GM23248 (cell line): Measurements from ENCODE around the gene USP10. TPM values are rescaled to one million over a fixed set of nuclear protein-coding genes. Genes with fewer than 3 reads are reported as not detected.

Experiments used
- DNase-seq: peaks from one replicate; pipeline ENCODE4 v3.0.0-alpha.2; 2015
- H2AFZ ChIP-seq: fragments of 200-600 bp; sonication (generic); 2 replicates; pipeline ENCODE4 v1.6.1; 2016; ENCODE audit warnings: antibody characterized with exemption
- H3F3A ChIP-seq: fragments of 200-600 bp; sonication (generic); 2 replicates; pipeline ENCODE4 v1.6.1; 2016; ENCODE audit warnings: mild to moderate bottlenecking, antibody characterized with exemption, mixed run types; ENCODE audit not compliant: insufficient read depth
- H3K27ac ChIP-seq: fragments of 200-600 bp; sonication (generic); 2 replicates; pipeline ENCODE4 v1.5.1; 2016; ENCODE audit warnings: mild to moderate bottlenecking
- H3K27me3 ChIP-seq: fragments of 200-600 bp; sonication (generic); replicated peaks from 2 replicates; pipeline ENCODE4 v1.6.1; 2016; ENCODE audit warnings: mild to moderate bottlenecking; ENCODE audit not compliant: insufficient read depth
- H3K36me3 ChIP-seq: fragments of 200-600 bp; sonication (generic); 2 replicates; pipeline ENCODE4 v1.6.1; 2016; ENCODE audit warnings: low read depth, mild to moderate bottlenecking
- H3K4me1 ChIP-seq: fragments of 200-600 bp; sonication (generic); 2 replicates; pipeline ENCODE4 v1.6.1; 2016; ENCODE audit warnings: mild to moderate bottlenecking; ENCODE audit not compliant: insufficient read depth
- H3K4me2 ChIP-seq: fragments of 200-600 bp; sonication (generic); one replicate; pipeline ENCODE4 v1.6.1; 2016; ENCODE audit warnings: mild to moderate bottlenecking; ENCODE audit not compliant: unreplicated experiment
- H3K4me3 ChIP-seq: fragments of 200-600 bp; sonication (generic); 2 replicates; pipeline ENCODE4 v1.5.1; 2016; ENCODE audit warnings: mild to moderate bottlenecking
- H3K79me2 ChIP-seq: fragments of 200-600 bp; sonication (generic); 2 replicates; pipeline ENCODE4 v1.6.1; 2016; ENCODE audit warnings: mild to moderate bottlenecking; ENCODE audit not compliant: insufficient read depth
- H3K9ac ChIP-seq: fragments of 200-600 bp; sonication (generic); 2 replicates; pipeline ENCODE4 v1.6.1; 2016; ENCODE audit warnings: mild to moderate bottlenecking
- H3K9me2 ChIP-seq: fragments of 200-600 bp; sonication (generic); 2 replicates; pipeline ENCODE4 v1.6.1; 2016; ENCODE audit warnings: mixed run types, mild to moderate bottlenecking, moderate library complexity; ENCODE audit not compliant: insufficient read depth
- H3K9me3 ChIP-seq: fragments of 200-600 bp; sonication (generic); one replicate; pipeline ENCODE4 v1.6.1; 2017; ENCODE audit warnings: low read depth
- H4K20me1 ChIP-seq: fragments of 200-600 bp; sonication (generic); 2 replicates; pipeline ENCODE4 v1.6.0; 2016; ENCODE audit not compliant: insufficient read depth
- EZH2 ChIP-seq: fragments of 200-600 bp; sonication (generic); IDR thresholded peaks from 2 replicates; pipeline ENCODE4 v1.6.1; 2018; ENCODE audit warnings: antibody characterized with exemption, mild to moderate bottlenecking; ENCODE audit not compliant: insufficient read depth, poor library complexity, severe bottlenecking
- EZH2phosphoT487 ChIP-seq: fragments of 200-600 bp; sonication (generic); IDR thresholded peaks from 2 replicates; pipeline ENCODE4 v1.6.1; 2018; ENCODE audit warnings: antibody characterized with exemption, moderate library complexity, mild to moderate bottlenecking, low read depth; ENCODE audit not compliant: insufficient read depth
- WGBS, 2 experiments: methylation state at CpG; one replicate each; pipeline ENCODE4 v1.1.6; 2015 to 2017; ENCODE audit warnings: low lambda C conversion rate in 2 of 2, low coverage in 1 of 2; ENCODE audit errors: missing lambda C conversion rate in 2 of 2; 5-methylcytosine and 5-hydroxymethylcytosine counted together
- in situ Hi-C: fragments of 300-500 bp; cut with MboI; formaldehyde crosslinking; loops from 2 replicates; pipeline ENCODE4 v1.15.0; 2020
- polyA plus RNA-seq: library from polyadenylated mRNA; unstranded; fragments of >200 nt; fragmentation: Nextera tagmentation; extraction: Ambion mirVana; gene quantifications from 2 replicates; pipeline ENCODE4 v1.2.1, GENCODE V29; 2016
- total RNA-seq: library from RNA; depleted of rRNA; stranded (reverse); fragments of >200 nt; shearing (Covaris generic); gene quantifications from 2 replicates; pipeline ENCODE4 v1.2.3, GENCODE V29; 2014

USP10 gene
- total and polyA plus RNA-seq, 2 experiments from 2014 or later, result 48.3 to 74.0 TPM

- Histone ChIP-seq H2AFZ (no peak overlapping the region), H3K4me2 (no peak overlapping the region), H3K9me2 (no peaks in the 10 kb centered on the region), H3K27me3 (no peaks in the 10 kb centered on the region), H4K20me1 (peaks cover 6% of the 10 kb centered on the region; the same call in 1 of the 2 replicates), H3K79me2 (peaks cover 99% of the 10 kb centered on the region), H3K4me3 (no peak overlapping the region), H3K4me1 (peaks cover 25% of the 10 kb centered on the region), H3K9ac (no peak overlapping the region), H3K27ac (no peak overlapping the region), H3K9me3 (no peaks in the 10 kb centered on the region), H3F3A (peaks cover 15% of the 10 kb centered on the region; the same call in 1 of the 2 replicates), H3K36me3 (peaks cover 17% of the 10 kb centered on the region)
- 74 to 78% methylated on average over 8 of the region's 8 CpGs for WGBS, 2 experiments
- TF ChIP-seq EZH2 (no peak), EZH2phosphoT487 (no peak)
- in situ Hi-C loops, result loop anchor here (10.0 kb wide), 1 partner anchor 215 kb away; no protein-coding TSS in a partner anchor
- DNase-seq, result no peak
Observed at GRCh38 chr16:84749815-84750214, 50.0 kb downstream of the USP10 start.

- in situ Hi-C loops, result loop anchor here (10.0 kb wide), 1 partner anchor 214 kb away; no protein-coding TSS in a partner anchor
- Histone ChIP-seq H2AFZ (no peak overlapping the region), H3K4me2 (no peak overlapping the region), H3K27me3 (no peaks in the 10 kb centered on the region), H3K36me3 (peaks cover 15% of the 10 kb centered on the region), H4K20me1 (peaks cover 6% of the 10 kb centered on the region; the same call in 1 of the 2 replicates), H3K9me3 (no peaks in the 10 kb centered on the region), H3K79me2 (peaks cover 99% of the 10 kb centered on the region), H3K4me1 (peaks cover 25% of the 10 kb centered on the region), H3K4me3 (no peak overlapping the region), H3K9me2 (no peaks in the 10 kb centered on the region), H3K27ac (no peak overlapping the region), H3F3A (peaks cover 15% of the 10 kb centered on the region; the same call in 1 of the 2 replicates), H3K9ac (no peak overlapping the region)
- TF ChIP-seq EZH2phosphoT487 (no peak), EZH2 (no peak)
- no peak for DNase-seq
- 95 to 98% methylated on average over 4 of the region's 4 CpGs for WGBS, 2 experiments
Observed at GRCh38 chr16:84750575-84750974, 50.8 kb downstream of the USP10 start.

- Histone ChIP-seq H4K20me1 (peaks cover 6% of the 10 kb centered on the region; the same call in 1 of the 2 replicates), H3K27ac (no peak overlapping the region), H3K79me2 (peaks cover 99% of the 10 kb centered on the region), H3K9me3 (no peaks in the 10 kb centered on the region), H3K4me3 (no peak overlapping the region), H3K9me2 (no peaks in the 10 kb centered on the region), H3K27me3 (no peaks in the 10 kb centered on the region), H3K36me3 (peaks cover 8% of the 10 kb centered on the region), H2AFZ (no peak overlapping the region), H3F3A (peaks cover 15% of the 10 kb centered on the region; the same call in 1 of the 2 replicates), H3K4me2 (no peak overlapping the region), H3K4me1 (peaks cover 25% of the 10 kb centered on the region), H3K9ac (no peak overlapping the region)
- in situ Hi-C loops, result loop anchor here (10.0 kb wide), 1 partner anchor 214 kb away; no protein-coding TSS in a partner anchor
- WGBS, 2 experiments, result 72 to 73% methylated on average over 6 of the region's 6 CpGs
- DNase-seq, result no peak
- TF ChIP-seq EZH2phosphoT487 (no peak), EZH2 (no peak)
Observed at GRCh38 chr16:84751241-84751640, 51.4 kb downstream of the USP10 start.

GRCh38 chr16:84751947-84752346 lies 52.1 kb downstream of the USP10 start:
- Histone ChIP-seq H3K4me1 (peaks cover 25% of the 10 kb centered on the region), H3K27me3 (no peaks in the 10 kb centered on the region), H2AFZ (no peak overlapping the region), H3K4me2 (no peak overlapping the region), H3K9me3 (no peaks in the 10 kb centered on the region), H3K36me3 (peaks cover 3% of the 10 kb centered on the region), H3K27ac (no peak overlapping the region), H3K4me3 (no peak overlapping the region), H3F3A (peaks cover 15% of the 10 kb centered on the region; the same call in 1 of the 2 replicates), H3K9me2 (no peaks in the 10 kb centered on the region), H3K79me2 (peaks cover 99% of the 10 kb centered on the region), H3K9ac (no peak overlapping the region), H4K20me1 (peaks cover 6% of the 10 kb centered on the region; the same call in 1 of the 2 replicates)
- in situ Hi-C loops, result loop anchor here (10.0 kb wide), 1 partner anchor 213 kb away; no protein-coding TSS in a partner anchor
- peak; percentile 42 for DNase-seq
- TF ChIP-seq EZH2phosphoT487 (no peak), EZH2 (no peak)

GRCh38 chr16:84752600-84752999 lies 52.8 kb downstream of the USP10 start:
- no peaks in the 10 kb centered on the region for H3K27me3 ChIP-seq
- no peaks in the 10 kb centered on the region; the same call in 1 of the 2 replicates for H3K36me3 ChIP-seq
- H2AFZ ChIP-seq, result no peak overlapping the region
- H3F3A ChIP-seq, result peaks cover 15% of the 10 kb centered on the region; the same call in 1 of the 2 replicates
- no peak for TF ChIP-seq EZH2phosphoT487
- TF ChIP-seq EZH2, result no peak
- no peak overlapping the region for H3K9ac ChIP-seq
- peaks cover 6% of the 10 kb centered on the region; the same call in 1 of the 2 replicates for H4K20me1 ChIP-seq
- DNase-seq, result no peak
- no peaks in the 10 kb centered on the region for H3K9me2 ChIP-seq
- H3K4me2 ChIP-seq, result no peak overlapping the region
- WGBS, 2 experiments, result 92 to 93% methylated on average over 8 of the region's 8 CpGs
- H3K27ac ChIP-seq, result no peak overlapping the region
- in situ Hi-C loops, result loop anchor here (10.0 kb wide), 1 partner anchor 212 kb away; no protein-coding TSS in a partner anchor
- peaks cover 99% of the 10 kb centered on the region for H3K79me2 ChIP-seq
- H3K9me3 ChIP-seq, result no peaks in the 10 kb centered on the region
- H3K4me3 ChIP-seq, result no peak overlapping the region
- peaks cover 25% of the 10 kb centered on the region for H3K4me1 ChIP-seq
